Measurements from ENCODE around the gene DAP.

DNA sequence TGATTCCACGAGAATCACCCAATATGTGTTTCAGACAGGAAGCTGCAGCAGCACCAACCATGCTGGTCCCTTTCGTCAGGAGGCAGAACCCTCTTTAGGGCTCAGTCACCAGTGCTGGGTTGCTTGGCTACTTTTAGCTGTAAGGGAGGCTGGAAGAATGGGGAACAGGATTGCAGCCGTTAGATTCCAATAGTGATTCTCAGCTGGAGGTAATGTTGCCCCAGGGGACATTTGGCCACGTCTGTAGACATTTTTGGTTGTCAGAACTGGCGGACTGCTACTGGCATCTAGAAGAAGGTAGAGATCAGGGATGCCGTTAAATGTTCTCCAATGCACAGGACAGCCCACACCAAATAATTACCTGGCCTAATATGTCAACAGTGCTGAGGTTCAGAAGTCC is 115.4 kb downstream of the DAP start:
- TF ChIP-seq EZH2 (IDR thresholded peaks at IDR 0.05; ENCODE audit: low read length, missing control alignments) (no peak), CTCF (conservative IDR thresholded peaks at IDR 0.05 in 1 of 2, IDR thresholded peaks at IDR 0.05 in 1 of 2; ENCODE audit: low read depth in 1 of 2, low read length in 2 of 2) (no peak)

Data from fibroblast of lung (primary cell).